Activated naive CD8-positive, alpha-beta T cell treated with anti-CD3 and anti-CD28 coated beads for 36 hours (primary cell): Measurements from ENCODE around the gene SCN11A. TPM values are rescaled to one million over a fixed set of nuclear protein-coding genes. Genes with fewer than 3 reads are reported as not detected.

Source experiments
- DNase-seq: peaks from one replicate; pipeline ENCODE4 v3.0.0; 2021
- H3K27ac Mint-ChIP-seq: one replicate; pipeline ENCODE4 v1.8.0; 2022; ENCODE audit warnings: mild to moderate bottlenecking, moderate library complexity, mixed read lengths
- H3K27me3 Mint-ChIP-seq: one replicate; pipeline ENCODE4 v1.8.0; 2022; ENCODE audit warnings: mild to moderate bottlenecking, mixed read lengths
- H3K36me3 Mint-ChIP-seq: one replicate; pipeline ENCODE4 v1.8.0; 2021; ENCODE audit warnings: mild to moderate bottlenecking, mixed read lengths
- H3K4me1 Mint-ChIP-seq: one replicate; pipeline ENCODE4 v1.8.0; 2021; ENCODE audit warnings: mixed read lengths
- H3K4me3 Mint-ChIP-seq: one replicate; pipeline ENCODE4 v1.8.0; 2022; ENCODE audit warnings: mild to moderate bottlenecking, moderate library complexity, mixed read lengths
- H3K9me3 Mint-ChIP-seq: one replicate; pipeline ENCODE4 v1.8.0; 2022; ENCODE audit warnings: mixed read lengths
- total RNA-seq, 2 experiments: library from RNA; stranded (reverse); gene quantifications; one replicate each; pipeline ENCODE4 v1.2.3, GENCODE V29; 2021

The SCN11A gene
- total RNA-seq: under 1 TPM; 0.08 to 0.12 TPM

DNA sequence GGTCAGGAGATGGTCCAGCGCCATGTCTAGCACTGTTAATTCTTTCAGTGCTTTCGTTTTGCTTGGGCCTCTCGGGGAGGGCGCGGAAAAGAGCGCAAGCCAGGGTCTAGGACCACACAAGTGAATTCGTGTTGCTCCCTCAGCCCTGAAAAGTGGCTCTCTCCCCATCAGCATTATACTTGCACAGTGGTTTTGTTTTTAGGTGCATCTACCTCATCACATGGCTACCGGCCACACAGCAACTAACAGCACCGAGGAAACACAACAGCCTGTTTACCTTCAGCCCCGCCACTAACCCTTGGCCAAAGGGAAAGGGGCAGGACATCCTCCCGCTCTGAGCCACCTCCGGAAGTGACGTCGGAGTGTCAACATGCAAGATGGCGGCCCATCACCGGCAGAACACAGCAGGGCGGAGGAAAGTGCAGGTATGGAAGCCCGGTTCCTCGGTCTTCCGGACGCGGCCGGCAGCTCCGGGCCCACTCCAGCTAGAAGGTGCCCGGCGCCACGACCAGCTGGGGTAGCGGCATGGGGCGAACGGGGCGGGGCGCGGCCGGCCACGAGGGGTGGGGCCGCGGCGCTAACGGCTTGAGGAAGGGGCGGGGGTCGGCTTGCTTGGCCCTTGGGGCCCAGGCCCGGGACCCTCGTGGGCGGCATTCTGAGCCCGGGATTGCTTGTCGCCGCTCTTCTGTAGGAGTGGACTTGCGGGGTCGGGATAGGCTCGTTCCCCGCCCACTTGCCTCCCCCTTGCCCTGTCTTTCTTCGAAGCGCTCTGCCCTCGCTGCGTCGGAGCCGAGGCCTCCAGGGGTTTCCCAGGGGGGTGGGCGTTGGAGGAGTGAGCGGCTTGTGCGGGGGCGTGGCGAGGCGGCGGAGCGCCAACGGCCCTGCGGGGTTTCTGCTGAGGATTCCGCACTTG lies at the start of gene SCN11A, which contains the start of gene WDR48:
Gene SCN11A (minus strand): TSS at position 296 of the 913 bp plus-strand sequence. CDS start 101,582 bp downstream, outside the sequence.
Gene WDR48 (plus strand): TSS at position 368 of the 913 bp plus-strand sequence. CDS start 10 bp downstream, at position 378.
- peak; percentile 91 for DNase-seq
- Mint-ChIP-seq H3K27me3 (no peaks in the 10 kb centered on the region), H3K9me3 (no peaks in the 10 kb centered on the region), H3K36me3 (no peaks in the 10 kb centered on the region), H3K4me1 (peaks cover 35% of the 10 kb centered on the region), H3K4me3 (peak within 1 kb of the TSS; percentile 97), H3K27ac (peak within 1 kb of the TSS; percentile 97)

DNA sequence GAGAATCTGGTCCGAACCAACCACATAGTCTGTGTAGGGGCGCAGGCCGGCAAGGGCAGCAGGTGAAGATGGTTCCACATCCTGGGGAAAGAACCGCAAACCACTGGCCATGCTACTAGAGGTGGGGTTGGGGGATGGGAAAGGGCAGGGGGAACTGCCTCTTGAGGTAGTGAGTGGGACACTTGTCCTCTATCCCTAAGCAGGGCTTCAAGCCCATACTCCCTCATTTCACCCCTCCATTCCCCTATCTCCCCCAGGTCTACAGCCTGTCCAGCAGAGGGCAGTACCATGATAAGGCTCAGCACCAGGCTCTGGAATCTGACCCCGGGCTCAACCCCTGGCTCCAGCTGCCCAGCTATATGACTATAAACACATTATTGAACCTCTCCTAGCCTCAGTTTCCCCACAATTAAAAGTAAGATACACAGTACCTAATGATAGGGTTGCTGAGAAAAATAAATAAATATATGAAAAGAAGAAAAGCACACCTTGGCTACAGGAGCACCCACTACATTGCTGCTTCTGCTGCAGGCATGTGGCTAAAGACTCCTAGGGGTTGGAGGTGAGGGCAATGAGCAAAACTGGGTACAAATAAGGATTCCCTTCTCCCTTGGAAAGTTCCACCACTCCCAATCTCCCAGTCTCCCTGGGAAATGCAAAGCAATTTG lies 49.4 kb upstream of the SCN11A start:
- Mint-ChIP-seq H3K36me3 (no peaks in the 10 kb centered on the region), H3K4me1 (peaks cover 27% of the 10 kb centered on the region), H3K9me3 (no peaks in the 10 kb centered on the region), H3K4me3 (no peak overlapping the region), H3K27me3 (no peaks in the 10 kb centered on the region), H3K27ac (no peak overlapping the region)
- DNase-seq: peak; percentile 40

DNA sequence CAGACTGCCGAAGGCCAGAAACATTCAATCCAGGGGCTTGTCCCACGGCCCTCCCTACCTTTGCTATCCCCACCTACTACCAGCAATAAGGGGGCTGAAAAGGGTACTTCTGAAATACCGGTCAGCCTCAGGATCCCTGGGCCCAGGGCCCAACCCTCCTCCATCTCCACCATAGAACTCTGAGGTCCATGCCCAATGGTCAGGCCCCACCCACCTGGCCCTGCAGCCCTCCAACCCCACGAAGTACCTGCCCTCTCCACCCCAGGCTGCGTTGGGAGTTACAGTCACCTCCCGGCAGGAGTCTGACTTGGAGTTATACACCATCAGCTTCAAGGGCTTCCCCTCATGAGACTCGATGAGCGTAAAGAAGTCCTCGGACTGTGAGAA lies 48.7 kb upstream of the SCN11A start:
- DNase-seq: no peak
- Mint-ChIP-seq H3K27ac (no peak overlapping the region), H3K27me3 (no peaks in the 10 kb centered on the region), H3K4me1 (peaks cover 20% of the 10 kb centered on the region), H3K9me3 (no peaks in the 10 kb centered on the region), H3K36me3 (no peaks in the 10 kb centered on the region), H3K4me3 (no peak overlapping the region)

DNA sequence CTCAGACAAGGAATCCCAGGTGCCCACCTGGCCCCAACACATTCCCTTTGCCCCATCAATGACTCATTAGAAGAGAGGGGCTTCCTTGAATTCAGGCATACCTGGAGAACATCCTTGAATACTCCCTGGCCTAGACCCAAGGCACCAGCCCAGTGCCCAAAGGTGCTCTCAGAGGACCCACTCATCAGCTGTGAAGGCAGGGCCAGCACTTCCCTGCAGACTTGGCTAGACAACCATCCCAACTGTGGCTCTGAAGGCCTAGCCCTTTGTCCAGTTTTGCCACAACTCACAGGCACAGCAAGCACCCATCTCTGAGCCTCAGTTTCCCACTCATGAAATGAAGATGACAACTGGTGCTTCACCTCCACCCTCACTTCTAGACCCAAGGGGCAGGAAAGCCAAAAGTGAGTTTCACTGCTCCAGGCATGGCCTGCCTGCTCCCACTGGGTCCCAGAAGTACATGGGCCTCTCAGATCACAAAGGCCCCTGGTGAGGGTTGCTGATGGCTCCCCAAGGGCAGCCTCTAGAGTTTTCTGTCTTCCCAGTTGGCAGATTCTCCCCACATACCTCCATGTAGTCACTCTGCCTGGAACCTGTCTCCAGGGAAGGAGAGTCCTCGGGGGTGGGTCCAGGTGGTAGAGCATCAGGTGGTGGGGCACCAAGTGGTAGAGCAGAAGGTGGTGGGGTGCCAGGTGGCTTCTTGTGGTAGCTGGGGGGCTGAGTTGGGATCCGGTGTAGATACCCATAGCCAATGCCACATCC lies 48.2 kb upstream of the SCN11A start:
- H3K4me1 Mint-ChIP-seq: peaks cover 15% of the 10 kb centered on the region
- no peaks in the 10 kb centered on the region for H3K27me3 Mint-ChIP-seq
- no peak overlapping the region for H3K27ac Mint-ChIP-seq
- no peaks in the 10 kb centered on the region for H3K9me3 Mint-ChIP-seq
- no peak for DNase-seq
- H3K4me3 Mint-ChIP-seq: no peak overlapping the region
- H3K36me3 Mint-ChIP-seq: no peaks in the 10 kb centered on the region

DNA sequence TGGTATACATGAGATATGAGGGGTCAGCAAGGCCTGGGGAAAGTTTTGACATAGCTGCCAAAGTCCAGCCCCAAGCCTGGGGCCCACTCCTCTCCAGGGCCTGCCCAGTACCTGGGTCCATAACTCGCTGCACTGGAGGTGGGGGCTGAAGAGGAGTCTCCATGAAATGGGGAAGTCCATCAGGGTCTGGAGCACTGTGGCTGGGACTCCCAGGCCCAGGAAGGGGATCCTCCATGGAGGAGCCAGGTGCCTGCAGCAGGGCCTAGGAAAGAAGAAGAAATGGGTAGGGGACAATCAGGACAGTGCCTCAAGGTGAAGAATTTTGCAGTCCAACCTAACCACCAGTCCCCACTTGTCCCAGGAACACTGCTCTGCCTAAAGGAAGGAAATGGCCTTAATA lies 47.5 kb upstream of the SCN11A start:
- Mint-ChIP-seq H3K27me3 (no peaks in the 10 kb centered on the region), H3K27ac (no peak overlapping the region), H3K4me3 (no peak overlapping the region)

DNA sequence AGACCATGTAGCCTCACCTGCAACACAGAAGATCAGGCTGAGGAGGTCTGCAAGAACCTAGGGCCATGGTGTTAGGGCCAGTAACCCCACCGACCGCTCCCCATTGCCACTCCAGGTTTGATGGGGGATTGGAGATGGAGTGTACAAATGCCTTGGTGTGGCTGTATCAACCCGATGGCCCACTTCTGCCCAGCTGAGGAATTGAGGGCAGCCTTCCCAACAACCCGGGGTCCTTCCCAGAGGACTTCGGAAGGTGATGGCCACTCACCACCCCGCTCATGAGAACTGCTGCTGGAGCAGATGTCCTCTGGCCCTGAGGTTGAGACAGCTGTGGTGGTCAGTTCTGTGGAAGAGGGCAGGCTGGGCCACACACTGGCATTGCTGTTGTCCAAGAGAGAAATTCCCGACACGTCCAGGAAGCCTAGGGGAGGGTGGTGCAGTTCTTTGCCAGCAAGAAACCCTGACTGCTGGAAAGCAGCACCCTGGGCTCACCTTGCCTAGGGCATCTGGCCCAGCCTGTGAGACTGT lies 46.8 kb upstream of the SCN11A start:
- Mint-ChIP-seq H3K9me3 (no peaks in the 10 kb centered on the region), H3K4me1 (peaks cover 12% of the 10 kb centered on the region), H3K27ac (no peak overlapping the region), H3K4me3 (no peak overlapping the region), H3K36me3 (peaks cover 4% of the 10 kb centered on the region), H3K27me3 (no peaks in the 10 kb centered on the region)
- DNase-seq: no peak

More for the DNA sequence above, 47.5 kb upstream of the SCN11A start:
- no peaks in the 10 kb centered on the region for H3K9me3 Mint-ChIP-seq
- peaks cover 13% of the 10 kb centered on the region for H3K4me1 Mint-ChIP-seq
- H3K36me3 Mint-ChIP-seq: no peaks in the 10 kb centered on the region
- DNase-seq: no peak

DNA sequence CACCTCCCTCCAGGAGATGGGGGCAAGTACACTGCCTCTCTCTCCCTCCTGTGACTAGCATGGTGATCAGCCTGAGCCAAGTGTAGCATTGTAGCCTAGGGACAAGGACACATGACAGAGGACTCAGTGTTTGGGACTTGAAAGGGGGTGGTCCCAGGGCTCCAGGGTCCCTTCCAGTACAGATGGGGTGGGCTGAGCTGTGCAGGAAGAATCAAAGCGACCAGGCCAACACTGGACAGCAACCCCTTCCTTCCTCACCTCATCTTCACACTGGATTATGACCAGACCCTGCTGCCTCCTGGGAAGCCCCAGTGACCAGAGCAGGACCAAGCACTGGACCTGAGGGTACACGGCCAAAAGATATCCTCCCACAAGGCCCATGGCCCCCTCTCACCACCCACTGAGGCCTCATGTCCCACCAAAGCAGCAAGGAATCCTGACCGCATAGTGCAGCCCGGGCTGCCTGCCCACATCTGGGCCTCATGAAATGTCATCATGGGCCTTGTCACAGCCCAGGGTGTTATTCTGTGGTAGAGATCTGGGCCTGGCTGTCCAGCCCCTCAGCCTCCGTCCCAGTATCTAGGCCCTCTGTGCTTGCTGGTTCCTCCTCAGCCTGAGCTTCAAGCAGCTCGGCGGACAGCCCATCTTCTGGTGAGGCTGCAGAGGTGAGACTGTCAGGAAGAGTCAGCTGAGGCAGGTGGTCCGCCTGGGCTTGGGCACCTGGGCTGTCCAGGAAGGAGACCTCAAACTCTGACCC lies 46.1 kb upstream of the SCN11A start:
- Mint-ChIP-seq H3K4me3 (no peak overlapping the region), H3K27me3 (no peaks in the 10 kb centered on the region), H3K36me3 (peaks cover 4% of the 10 kb centered on the region), H3K4me1 (peaks cover 8% of the 10 kb centered on the region), H3K27ac (no peak overlapping the region), H3K9me3 (no peaks in the 10 kb centered on the region)
- DNase-seq: no peak

DNA sequence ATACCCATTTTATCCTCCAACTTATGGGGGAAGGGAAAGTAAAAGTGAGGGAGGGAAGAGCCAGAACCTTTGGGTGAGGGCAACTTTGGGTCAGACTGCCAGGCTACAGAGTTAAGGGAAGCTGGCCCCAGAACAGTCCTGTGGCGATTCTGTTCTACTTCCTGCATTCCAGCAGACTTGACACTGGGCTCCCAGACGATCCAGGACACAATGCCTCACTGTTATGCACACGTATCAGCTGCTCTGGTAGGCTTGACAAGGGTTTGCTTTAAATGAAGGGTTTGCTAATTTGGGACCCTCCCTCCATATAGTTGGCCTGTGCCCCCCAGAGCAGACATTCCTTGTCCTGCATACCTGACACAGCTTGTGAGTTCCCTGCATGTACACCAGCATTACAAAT lies 45.0 kb upstream of the SCN11A start:
- H3K27me3 Mint-ChIP-seq: no peaks in the 10 kb centered on the region
- H3K9me3 Mint-ChIP-seq: no peaks in the 10 kb centered on the region
- no peak for DNase-seq
- no peak overlapping the region for H3K4me3 Mint-ChIP-seq
- peaks cover 6% of the 10 kb centered on the region for H3K4me1 Mint-ChIP-seq
- H3K27ac Mint-ChIP-seq: no peak overlapping the region
- H3K36me3 Mint-ChIP-seq: peaks cover 8% of the 10 kb centered on the region

DNA sequence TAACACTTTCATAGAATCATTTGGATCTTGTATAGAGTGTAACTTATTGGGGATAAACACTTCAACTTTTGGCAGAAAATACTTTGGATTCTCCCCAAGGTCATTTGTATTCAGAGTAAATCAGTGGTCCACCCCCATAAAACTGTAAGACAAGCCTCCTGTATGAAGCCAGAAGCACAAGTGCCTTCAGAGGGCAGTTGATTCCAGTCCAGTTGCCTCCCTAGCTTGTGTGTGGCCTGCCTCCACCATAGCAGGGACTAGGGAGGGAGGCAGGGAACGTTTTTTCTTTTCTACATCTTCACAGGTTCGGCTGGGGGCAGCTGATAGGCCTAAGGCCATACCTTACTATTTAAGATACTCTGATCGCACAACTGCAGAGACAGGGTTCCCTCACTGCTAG lies 44.0 kb upstream of the SCN11A start:
- Mint-ChIP-seq H3K27ac (no peak overlapping the region), H3K4me3 (no peak overlapping the region), H3K4me1 (peaks cover 5% of the 10 kb centered on the region), H3K36me3 (peaks cover 8% of the 10 kb centered on the region), H3K27me3 (no peaks in the 10 kb centered on the region), H3K9me3 (no peaks in the 10 kb centered on the region)
- DNase-seq: no peak

DNA sequence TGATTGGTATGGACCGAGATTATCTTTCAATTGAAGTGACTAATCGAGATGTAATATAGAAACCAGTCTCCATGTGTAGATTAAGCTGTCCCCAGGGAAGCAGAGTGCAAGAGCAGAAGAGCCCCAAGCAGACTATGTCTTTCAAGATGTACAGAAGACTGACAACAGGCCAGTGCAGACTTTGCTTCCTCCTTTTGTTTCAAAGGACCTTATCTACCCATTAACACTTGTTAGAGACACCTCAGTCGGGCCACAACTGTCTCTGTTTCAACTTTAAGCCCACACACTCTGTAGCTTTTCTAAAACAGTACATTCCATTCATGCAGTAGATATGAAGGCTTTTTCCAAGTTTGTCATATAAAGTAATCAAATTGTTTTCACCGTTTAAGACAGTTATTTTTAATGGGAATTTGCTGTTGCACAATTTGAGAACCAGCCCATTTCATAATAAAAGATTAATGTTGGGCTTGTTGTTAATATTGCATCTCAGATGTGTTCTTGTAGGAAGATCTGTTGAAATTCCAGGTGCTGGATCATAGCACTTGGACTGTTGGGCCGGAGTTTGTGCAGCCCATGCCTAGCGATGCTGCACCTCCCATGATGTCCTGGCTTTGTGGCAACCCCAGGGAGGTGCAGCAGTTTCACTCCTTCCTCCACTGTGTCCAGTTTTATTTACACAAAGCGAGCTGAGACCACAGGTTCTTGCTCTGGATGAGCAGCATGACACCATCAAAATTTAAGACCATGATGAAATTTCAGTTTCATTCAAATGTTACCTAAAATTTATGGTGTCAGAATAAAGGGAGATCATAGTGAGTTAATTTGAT lies 43.3 kb upstream of the SCN11A start:
- peaks cover 8% of the 10 kb centered on the region for H3K36me3 Mint-ChIP-seq
- H3K4me1 Mint-ChIP-seq: peaks cover 7% of the 10 kb centered on the region
- H3K27me3 Mint-ChIP-seq: no peaks in the 10 kb centered on the region
- no peaks in the 10 kb centered on the region for H3K9me3 Mint-ChIP-seq
- no peak for DNase-seq
- no peak overlapping the region for H3K4me3 Mint-ChIP-seq
- H3K27ac Mint-ChIP-seq: peak overlapping the region; percentile 14

DNA sequence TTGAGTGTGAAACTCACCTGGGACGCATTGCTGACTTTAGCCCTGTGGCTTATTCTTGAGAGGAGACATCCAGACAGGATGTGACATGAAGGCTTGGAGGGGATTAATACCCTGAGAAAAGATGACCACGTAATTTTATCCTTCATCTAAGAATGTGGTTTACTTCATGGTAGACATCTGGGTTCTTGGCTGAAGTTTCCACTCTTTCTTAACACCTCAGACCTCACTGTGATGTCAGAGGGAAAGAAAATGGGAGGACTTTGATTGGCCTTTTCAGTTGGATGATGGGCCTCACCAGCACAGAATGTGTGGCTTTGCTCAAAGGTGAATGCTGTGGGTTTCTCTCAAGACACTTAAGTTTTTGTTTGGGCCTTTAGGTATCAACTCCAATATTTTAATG lies 39.2 kb upstream of the SCN11A start:
- no peak overlapping the region for H3K4me3 Mint-ChIP-seq
- no peaks in the 10 kb centered on the region for H3K27me3 Mint-ChIP-seq
- no peak for DNase-seq
- peaks cover 12% of the 10 kb centered on the region for H3K36me3 Mint-ChIP-seq
- H3K4me1 Mint-ChIP-seq: peaks cover 9% of the 10 kb centered on the region
- H3K9me3 Mint-ChIP-seq: no peaks in the 10 kb centered on the region
- peak overlapping the region; percentile 54 for H3K27ac Mint-ChIP-seq

DNA sequence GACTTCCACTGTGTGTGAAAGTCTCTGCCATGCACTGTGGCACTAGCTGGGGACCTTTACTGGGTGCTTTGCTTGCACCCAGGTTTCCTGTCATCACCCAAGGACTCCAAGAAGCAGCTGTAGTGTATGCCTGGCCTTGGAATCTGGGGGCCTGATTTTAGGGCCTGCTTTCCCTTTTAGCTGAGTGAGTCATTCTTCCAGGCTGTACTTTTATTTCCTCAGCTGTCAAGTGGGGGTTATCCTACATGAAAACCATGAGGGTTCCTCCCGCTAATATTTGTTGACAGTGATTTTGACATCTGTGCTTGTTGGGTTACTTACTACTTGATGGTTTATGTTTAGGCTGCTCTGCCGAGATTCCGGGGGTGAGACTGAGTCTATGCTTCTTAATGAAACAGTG lies 37.1 kb upstream of the SCN11A start:
- no peaks in the 10 kb centered on the region for H3K27me3 Mint-ChIP-seq
- H3K4me3 Mint-ChIP-seq: no peak overlapping the region
- no peaks in the 10 kb centered on the region for H3K9me3 Mint-ChIP-seq
- no peak for DNase-seq
- peaks cover 11% of the 10 kb centered on the region for H3K4me1 Mint-ChIP-seq
- H3K27ac Mint-ChIP-seq: no peak overlapping the region
- peaks cover 10% of the 10 kb centered on the region for H3K36me3 Mint-ChIP-seq

DNA sequence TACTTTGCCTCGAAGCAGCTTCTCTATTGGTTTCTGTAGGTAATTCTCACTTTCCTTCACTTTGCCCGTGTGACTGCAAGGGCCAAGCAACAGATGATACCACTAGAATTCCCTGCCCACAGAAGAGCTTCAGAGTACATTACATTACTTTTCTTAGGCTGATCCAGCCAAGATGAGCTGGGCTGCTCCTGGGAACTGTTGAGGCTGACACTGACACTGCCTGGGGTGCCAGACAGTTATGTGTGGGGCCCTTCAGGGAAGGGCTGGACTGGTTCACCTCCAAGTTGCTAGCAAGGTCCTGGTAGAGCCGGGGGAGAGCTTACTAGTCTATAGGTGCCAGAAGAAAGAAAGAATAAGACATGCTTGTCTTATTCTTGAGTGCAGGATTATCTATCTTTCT lies 36.7 kb upstream of the SCN11A start:
- no peaks in the 10 kb centered on the region for H3K27me3 Mint-ChIP-seq
- DNase-seq: no peak
- peaks cover 11% of the 10 kb centered on the region for H3K4me1 Mint-ChIP-seq
- H3K4me3 Mint-ChIP-seq: no peak overlapping the region
- H3K36me3 Mint-ChIP-seq: peaks cover 10% of the 10 kb centered on the region
- H3K27ac Mint-ChIP-seq: no peak overlapping the region
- no peaks in the 10 kb centered on the region for H3K9me3 Mint-ChIP-seq
